ENCODE data around the gene SLC7A10. TPM values are rescaled to one million over a fixed set of nuclear protein-coding genes. Genes with fewer than 3 reads are reported as not detected.

SLC7A10 gene
- total RNA-seq, 1 donor from 2014 or later = 1.1 TPM

DNA sequence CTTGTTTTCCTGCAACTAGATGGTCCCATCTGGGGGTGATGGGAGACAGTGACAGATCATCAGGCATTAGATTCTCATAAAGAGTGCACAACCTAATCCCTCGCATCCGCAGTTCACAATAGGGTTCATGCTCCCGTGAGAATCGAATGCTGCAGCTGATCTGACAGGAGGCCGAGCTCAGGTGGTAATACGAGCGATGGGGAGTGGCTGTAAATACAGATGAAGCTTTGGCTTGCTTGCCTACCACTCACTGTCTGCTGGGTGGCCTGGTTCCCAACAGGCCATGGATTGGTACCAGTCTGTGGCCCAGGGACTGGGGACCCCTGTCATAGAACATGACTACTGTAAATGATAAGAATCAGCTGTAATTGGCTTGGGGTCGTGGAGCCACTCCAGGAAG is 65.8 kb downstream of the SLC7A10 start:
- Histone ChIP-seq H3K9me3 (no peaks in the 10 kb centered on the region), H3K36me3 (no peaks in the 10 kb centered on the region), H3K4me3 (no peak overlapping the region), H3K27me3 (no peaks in the 10 kb centered on the region), H3K4me1 (peaks cover 4% of the 10 kb centered on the region), H3K27ac (no peak overlapping the region)
- intact Hi-C loops (cut with DNase I) = no loop called here
- TF ChIP-seq, protein P1, sequence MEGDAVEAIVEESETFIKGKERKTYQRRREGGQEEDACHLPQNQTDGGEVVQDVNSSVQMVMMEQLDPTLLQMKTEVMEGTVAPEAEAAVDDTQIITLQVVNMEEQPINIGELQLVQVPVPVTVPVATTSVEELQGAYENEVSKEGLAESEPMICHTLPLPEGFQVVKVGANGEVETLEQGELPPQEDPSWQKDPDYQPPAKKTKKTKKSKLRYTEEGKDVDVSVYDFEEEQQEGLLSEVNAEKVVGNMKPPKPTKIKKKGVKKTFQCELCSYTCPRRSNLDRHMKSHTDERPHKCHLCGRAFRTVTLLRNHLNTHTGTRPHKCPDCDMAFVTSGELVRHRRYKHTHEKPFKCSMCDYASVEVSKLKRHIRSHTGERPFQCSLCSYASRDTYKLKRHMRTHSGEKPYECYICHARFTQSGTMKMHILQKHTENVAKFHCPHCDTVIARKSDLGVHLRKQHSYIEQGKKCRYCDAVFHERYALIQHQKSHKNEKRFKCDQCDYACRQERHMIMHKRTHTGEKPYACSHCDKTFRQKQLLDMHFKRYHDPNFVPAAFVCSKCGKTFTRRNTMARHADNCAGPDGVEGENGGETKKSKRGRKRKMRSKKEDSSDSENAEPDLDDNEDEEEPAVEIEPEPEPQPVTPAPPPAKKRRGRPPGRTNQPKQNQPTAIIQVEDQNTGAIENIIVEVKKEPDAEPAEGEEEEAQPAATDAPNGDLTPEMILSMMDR (IDR thresholded peaks at IDR 0.05) = no peak
- no peak for ATAC-seq
- DNase-seq = no peak

DNA sequence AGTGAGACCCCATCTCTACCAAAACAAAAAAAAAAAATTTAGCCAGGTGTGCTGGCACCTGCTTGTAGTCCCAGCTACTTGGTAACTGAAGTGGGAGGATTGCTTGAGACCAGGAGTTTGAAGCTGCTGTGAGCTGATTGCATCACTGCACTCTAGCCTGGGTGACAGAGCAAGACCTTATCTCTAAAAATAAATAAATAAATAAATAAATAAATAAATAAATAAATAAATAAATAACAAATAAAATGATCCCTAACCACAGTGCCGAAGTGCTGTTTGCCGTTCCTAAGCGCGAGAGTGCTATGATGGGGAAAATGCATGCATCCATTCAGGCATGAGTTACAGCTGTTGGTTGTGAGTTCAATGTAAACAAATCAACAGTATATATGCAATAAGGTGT is 66.5 kb downstream of the SLC7A10 start:
- Histone ChIP-seq H3K27me3 (no peaks in the 10 kb centered on the region), H3K4me3 (no peak overlapping the region), H3K36me3 (no peaks in the 10 kb centered on the region), H3K27ac (no peak overlapping the region), H3K4me1 (peaks cover 4% of the 10 kb centered on the region), H3K9me3 (no peaks in the 10 kb centered on the region)
- DNase-seq = no peak
- ATAC-seq = no peak
- TF ChIP-seq, protein P1 (IDR thresholded peaks at IDR 0.05) = no peak
- intact Hi-C loops (cut with DNase I) = no loop called here

Other genes starting within 250 kb of the SLC7A10 start
- 9.7 TPM for gene RHPN2, start 161.0 kb downstream of the SLC7A10 start, total RNA-seq
- 7.0 TPM for gene GPATCH1, start 144.7 kb downstream of the SLC7A10 start, total RNA-seq
- not detected for gene WDR88, start 93.7 kb downstream of the SLC7A10 start, total RNA-seq
- gene LRP3, start 31.5 kb downstream of the SLC7A10 start, total RNA-seq = 22.0 TPM
- 59.1 TPM for gene CEBPA, start 76.7 kb upstream of the SLC7A10 start, total RNA-seq
- 32.3 TPM for gene CEBPG, start 147.9 kb upstream of the SLC7A10 start, total RNA-seq